CD4-positive, alpha-beta T cell (primary cell): ENCODE data around the gene C11orf86. TPM values are rescaled to one million over a fixed set of nuclear protein-coding genes. Genes with fewer than 3 reads are reported as not detected.
"Not testable (repeated sequence)": the region's sequence is repeated elsewhere in the genome, so short reads cannot be mapped to it uniquely, and the experiment has no call there.

Source experiments
- ATAC-seq: fragments of 200-7000 bp; cut with Tn5 transposase; one replicate; pipeline ENCODE4 v1.10.0; 2022; ENCODE audit warnings: mild to moderate bottlenecking; ENCODE audit not compliant: poor library complexity
- CTCF ChIA-PET: fragments of 350-600 bp; sonication (Branson Sonifier 250); formaldehyde crosslinking; loops from one replicate; lab custom pipeline; 2021; ENCODE audit warnings: antibody characterized with exemption, inconsistent platforms; lab: Charles Lee
- POLR2A ChIA-PET: fragments of 350-600 bp; sonication (Branson Sonifier 250); formaldehyde crosslinking; loops from one replicate; lab custom pipeline; 2021; ENCODE audit warnings: antibody characterized with exemption, inconsistent platforms; lab: Charles Lee
- DNase-seq, 14 experiments: peaks; one replicate each; pipeline ENCODE4 v3.0.0-alpha.2; 2013 to 2020; ENCODE audit warnings: mixed read lengths in 2 of 14
- H3K27ac ChIP-seq, 2 donors: one replicate each; pipeline versions ENCODE4 v1.5.1 to v1.7.0; 2013; ENCODE audit warnings: low read length in 2 of 2, low read depth in 1 of 2, mild to moderate bottlenecking in 1 of 2
- H3K27me3 ChIP-seq, 2 experiments: 1 replicate in 1 of 2; 2 replicates in 1 of 2; pipeline versions ENCODE4 v1.6.1 to v1.7.0; 2013; ENCODE audit warnings: low read length in 2 of 2, control low read depth in 1 of 2, mild to moderate bottlenecking in 1 of 2, moderate library complexity in 1 of 2; ENCODE audit not compliant: insufficient read depth in 2 of 2, control insufficient read depth in 1 of 2
- H3K36me3 ChIP-seq: one replicate; pipeline ENCODE4 v1.6.1; 2013; ENCODE audit warnings: low read length, control low read depth; ENCODE audit not compliant: insufficient read depth
- H3K4me1 ChIP-seq: one replicate; pipeline ENCODE4 v1.6.1; 2013; ENCODE audit warnings: low read length, control low read depth; ENCODE audit not compliant: insufficient read depth
- H3K4me3 ChIP-seq: one replicate; pipeline ENCODE4 v1.5.1; 2013; ENCODE audit warnings: mild to moderate bottlenecking, low read length, moderate library complexity
- H3K9me3 ChIP-seq, 2 experiments: 1 replicate in 1 of 2; 2 replicates in 1 of 2; pipeline versions ENCODE4 v1.6.1 to v1.7.0; 2013; ENCODE audit warnings: low read length in 2 of 2, mild to moderate bottlenecking in 2 of 2, control low read depth in 1 of 2, moderate library complexity in 1 of 2; ENCODE audit not compliant: control insufficient read depth in 1 of 2, insufficient read depth in 1 of 2
- H3K27ac Mint-ChIP-seq: one replicate; pipeline ENCODE4 v1.8.0; 2020; ENCODE audit warnings: mixed read lengths
- H3K27me3 Mint-ChIP-seq: one replicate; pipeline ENCODE4 v1.8.0; 2021; ENCODE audit warnings: mixed read lengths
- H3K36me3 Mint-ChIP-seq: one replicate; pipeline ENCODE4 v1.8.0; 2021; ENCODE audit warnings: low read depth, mixed read lengths
- H3K4me1 Mint-ChIP-seq: one replicate; pipeline ENCODE4 v1.8.0; 2021; ENCODE audit warnings: low read depth, mixed read lengths
- H3K4me3 Mint-ChIP-seq: one replicate; pipeline ENCODE4 v1.8.0; 2020; ENCODE audit warnings: mild to moderate bottlenecking, mixed read lengths
- H3K9me3 Mint-ChIP-seq: one replicate; pipeline ENCODE4 v1.8.0; 2020; ENCODE audit warnings: mixed read lengths
- intact Hi-C, 2 experiments: fragments of 100-400 bp; cut with DNase I in 1 of 2; cut with micrococcal nuclease in 1 of 2; formaldehyde crosslinking; loops; one replicate each; pipeline versions ENCODE4 v1.15.1 to v1.9.0; 2023 to 2025; cut with DNase I, micrococcal nuclease
- total RNA-seq, 174 experiments: library from RNA in 2 of 174; stranded (reverse) in 2 of 174; gene quantifications; one replicate each; pipeline ENCODE4 v1.2.3 and lab custom pipeline; 2021 to 2026
- TF ChIP-seq, protein P1 (sequence below): fragments of 200-600 bp; IDR thresholded peaks from one replicate; pipeline ENCODE4 v1.8.0; 2022; ENCODE audit warnings: antibody characterized with exemption, mild to moderate bottlenecking

C11orf86 gene
- total RNA-seq, 2 experiments from 2014 or later, result not detected

DNA sequence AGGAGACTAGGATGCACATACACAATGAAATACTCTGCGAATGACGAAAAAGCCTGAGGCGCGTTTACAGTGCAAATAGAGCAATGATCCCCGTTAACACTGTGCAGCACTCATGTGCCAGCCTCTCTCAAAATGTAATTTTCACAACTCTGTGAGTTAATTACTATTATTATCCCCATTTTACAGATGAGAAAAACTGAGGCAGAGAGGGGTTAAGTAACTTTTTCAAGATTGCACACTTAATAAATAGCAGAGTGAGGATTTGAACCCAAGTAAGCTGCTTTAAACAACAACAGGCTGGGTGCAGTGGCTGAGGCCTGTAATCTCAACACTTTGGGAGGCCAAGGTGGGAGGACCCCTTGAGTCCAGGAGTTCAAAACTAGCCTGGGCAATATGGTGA, 26.2 kb downstream of the C11orf86 start:
- Histone ChIP-seq H3K4me3 (no peak overlapping the region), H3K4me1 (no peaks in the 10 kb centered on the region), H3K27ac (no peak overlapping the region), H3K36me3 (no peaks in the 10 kb centered on the region), H3K9me3 (no peaks in the 10 kb centered on the region), H3K27me3 (no peaks in the 10 kb centered on the region)
- Mint-ChIP-seq H3K36me3 (no peaks in the 10 kb centered on the region), H3K27me3 (peaks cover 7% of the 10 kb centered on the region), H3K27ac (no peak overlapping the region), H3K4me3 (no peak overlapping the region), H3K9me3 (no peaks in the 10 kb centered on the region), H3K4me1 (no peaks in the 10 kb centered on the region)
- ChIA-PET CTCF (no interaction called here), POLR2A (no interaction called here)
- DNase-seq (no peak), ATAC-seq (no peak)
- TF ChIP-seq, protein P1, sequence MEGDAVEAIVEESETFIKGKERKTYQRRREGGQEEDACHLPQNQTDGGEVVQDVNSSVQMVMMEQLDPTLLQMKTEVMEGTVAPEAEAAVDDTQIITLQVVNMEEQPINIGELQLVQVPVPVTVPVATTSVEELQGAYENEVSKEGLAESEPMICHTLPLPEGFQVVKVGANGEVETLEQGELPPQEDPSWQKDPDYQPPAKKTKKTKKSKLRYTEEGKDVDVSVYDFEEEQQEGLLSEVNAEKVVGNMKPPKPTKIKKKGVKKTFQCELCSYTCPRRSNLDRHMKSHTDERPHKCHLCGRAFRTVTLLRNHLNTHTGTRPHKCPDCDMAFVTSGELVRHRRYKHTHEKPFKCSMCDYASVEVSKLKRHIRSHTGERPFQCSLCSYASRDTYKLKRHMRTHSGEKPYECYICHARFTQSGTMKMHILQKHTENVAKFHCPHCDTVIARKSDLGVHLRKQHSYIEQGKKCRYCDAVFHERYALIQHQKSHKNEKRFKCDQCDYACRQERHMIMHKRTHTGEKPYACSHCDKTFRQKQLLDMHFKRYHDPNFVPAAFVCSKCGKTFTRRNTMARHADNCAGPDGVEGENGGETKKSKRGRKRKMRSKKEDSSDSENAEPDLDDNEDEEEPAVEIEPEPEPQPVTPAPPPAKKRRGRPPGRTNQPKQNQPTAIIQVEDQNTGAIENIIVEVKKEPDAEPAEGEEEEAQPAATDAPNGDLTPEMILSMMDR, result no peak
- intact Hi-C loops, result no loop called here

DNA sequence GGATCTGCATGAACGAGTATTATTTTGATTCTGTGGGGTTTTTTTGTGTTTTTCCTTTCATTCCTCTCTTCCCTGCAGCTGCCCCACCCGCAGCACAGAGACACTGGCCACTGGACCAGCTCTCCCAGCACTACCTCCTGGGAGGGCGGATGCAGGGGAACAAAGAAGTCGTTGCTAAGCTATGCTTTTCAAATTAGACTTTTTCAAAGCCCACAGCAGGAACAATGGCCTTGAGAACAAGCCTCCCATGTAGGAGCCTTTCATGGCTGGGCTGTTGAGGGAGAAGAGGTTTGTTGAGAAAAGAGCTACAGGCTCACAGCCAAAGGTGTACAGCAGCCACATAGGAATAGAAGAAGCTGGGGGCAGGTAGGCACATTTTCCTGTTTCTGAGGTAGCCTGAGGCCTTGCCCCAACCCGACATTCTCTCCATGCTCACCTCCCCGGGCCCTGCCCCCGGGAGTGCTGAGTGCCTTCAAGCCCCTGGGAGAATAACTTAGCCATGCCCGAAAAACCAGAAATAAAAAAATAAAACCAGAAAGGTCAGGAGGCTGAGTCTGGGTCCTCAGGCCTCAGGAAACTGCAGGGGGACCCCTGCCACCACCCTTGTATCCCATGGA, 27.3 kb downstream of the C11orf86 start:
- Mint-ChIP-seq H3K9me3 (no peaks in the 10 kb centered on the region), H3K4me1 (no peaks in the 10 kb centered on the region), H3K27ac (no peak overlapping the region), H3K36me3 (no peaks in the 10 kb centered on the region), H3K27me3 (no peaks in the 10 kb centered on the region), H3K4me3 (no peak overlapping the region)
- ChIA-PET POLR2A (no interaction called here), CTCF (no interaction called here)
- DNase-seq, result no peak
- Histone ChIP-seq H3K36me3 (no peaks in the 10 kb centered on the region), H3K9me3 (no peaks in the 10 kb centered on the region), H3K4me3 (no peak overlapping the region), H3K27me3 (no peaks in the 10 kb centered on the region), H3K27ac (no peak overlapping the region), H3K4me1 (no peaks in the 10 kb centered on the region)
- no peak for ATAC-seq
- intact Hi-C loops, result no loop called here
- TF ChIP-seq, protein P1, result no peak

DNA sequence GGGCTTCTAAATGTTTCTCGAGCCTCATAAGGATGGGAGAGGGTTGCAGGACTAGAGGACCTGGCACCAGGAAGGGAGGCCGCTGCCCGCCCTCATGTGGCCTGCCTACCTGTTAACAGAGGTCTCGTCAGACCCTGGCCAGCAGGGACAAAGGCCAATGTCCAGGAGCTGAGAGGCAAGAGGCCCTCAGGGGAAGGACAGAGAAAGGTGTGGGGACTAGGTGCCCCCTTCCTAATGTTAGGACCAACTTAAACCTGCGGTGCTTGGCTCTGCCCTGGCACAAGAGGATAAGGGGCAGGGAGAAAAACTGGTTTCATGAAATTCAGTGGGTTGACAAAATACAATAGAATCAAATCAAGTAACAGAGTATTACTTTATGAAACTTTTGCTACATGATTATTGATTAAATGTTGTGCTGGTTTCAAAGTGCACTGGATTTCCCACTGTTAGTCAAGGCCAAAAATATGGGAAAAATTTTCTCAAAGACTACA, 27.9 kb downstream of the C11orf86 start:
- Mint-ChIP-seq H3K36me3 (no peaks in the 10 kb centered on the region), H3K4me3 (no peak overlapping the region), H3K4me1 (no peaks in the 10 kb centered on the region), H3K27ac (no peak overlapping the region), H3K27me3 (no peaks in the 10 kb centered on the region), H3K9me3 (no peaks in the 10 kb centered on the region)
- H3K27me3 ChIP-seq, result no peaks in the 10 kb centered on the region
- H3K4me1 ChIP-seq, result no peaks in the 10 kb centered on the region
- CTCF ChIA-PET, result no interaction called here
- TF ChIP-seq, protein P1, result no peak
- intact Hi-C loops, result no loop called here
- no peak overlapping the region for H3K27ac ChIP-seq
- H3K4me3 ChIP-seq, result no peak overlapping the region
- no peak for DNase-seq
- no peak for ATAC-seq
- no peaks in the 10 kb centered on the region for H3K9me3 ChIP-seq
- no peaks in the 10 kb centered on the region for H3K36me3 ChIP-seq
- POLR2A ChIA-PET, result no interaction called here

DNA sequence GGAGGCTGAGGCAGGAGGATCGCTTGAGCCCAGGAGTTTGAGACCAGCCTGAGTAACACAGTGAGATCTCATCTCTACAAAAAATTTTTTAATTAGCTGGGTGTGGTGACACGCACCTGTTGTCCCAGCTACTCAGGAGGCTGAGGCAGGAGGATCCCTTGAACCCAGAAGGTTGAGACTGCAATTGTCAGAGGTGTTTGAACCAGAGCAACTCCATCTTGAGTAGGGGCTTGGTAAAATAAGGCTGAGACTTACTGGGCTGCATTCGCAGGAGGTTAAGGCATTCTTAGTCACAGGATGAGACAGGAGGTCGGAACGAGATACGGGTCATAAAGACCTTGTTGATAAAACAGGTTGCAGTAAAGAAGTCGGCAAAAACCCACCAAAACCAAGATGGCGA, 30.1 kb downstream of the C11orf86 start:
- CTCF ChIA-PET, H3K36me3 Mint-ChIP-seq, H3K27me3 ChIP-seq, H3K4me1 Mint-ChIP-seq, intact Hi-C loops, H3K9me3 ChIP-seq, H3K27me3 Mint-ChIP-seq, H3K36me3 ChIP-seq, H3K4me1 ChIP-seq, H3K9me3 Mint-ChIP-seq, H3K27ac ChIP-seq, H3K27ac Mint-ChIP-seq, DNase-seq, ATAC-seq, H3K4me3 ChIP-seq, POLR2A ChIA-PET, H3K4me3 Mint-ChIP-seq: not testable (repeated sequence)
